Coronary artery (tissue), 2 donors: Measurements from ENCODE around the gene TMEM128.
"Not testable (repeated sequence)": the region's sequence is repeated elsewhere in the genome, so short reads cannot be mapped to it uniquely, and the experiment has no call there.

ENCODE experiments used
- DNase-seq: peaks from one replicate; pipeline ENCODE4 v3.0.0-alpha.2; 2017; ENCODE audit warnings: low spot score
- H3K27ac ChIP-seq, 2 donors: fragments of 200-600 bp; sonication (generic); one replicate each; pipeline ENCODE4 v1.5.1; 2016 to 2019
- H3K4me3 ChIP-seq: fragments of 200-600 bp; sonication (generic); 2 replicates; pipeline ENCODE4 v1.5.1; 2016; ENCODE audit warnings: mild to moderate bottlenecking, moderate library complexity
- CTCF ChIP-seq: fragments of 200-600 bp; sonication (generic); IDR thresholded peaks from one replicate; pipeline ENCODE4 v1.5.1; 2019; ENCODE audit warnings: antibody characterized with exemption

Gene TMEM128

GRCh38 chr4:4269856-4270255 lies 21.8 kb upstream of the TMEM128 start:
- no peak for DNase-seq
- Histone ChIP-seq H3K4me3 (no peak overlapping the region), H3K27ac (no peak overlapping the region)
- TF ChIP-seq CTCF: no peak

GRCh38 chr4:4269331-4269731 lies 21.3 kb upstream of the TMEM128 start:
- Histone ChIP-seq H3K4me3 (no peak overlapping the region), H3K27ac (no peak overlapping the region)
- no peak for TF ChIP-seq CTCF
- DNase-seq: no peak

- no peak for TF ChIP-seq CTCF
- Histone ChIP-seq H3K4me3 (no peak overlapping the region), H3K27ac (no peak overlapping the region)
- DNase-seq: no peak
These were observed 20.8 kb upstream of the TMEM128 start for GRCh38 chr4:4268776-4269175.

- Histone ChIP-seq H3K27ac (no peak overlapping the region), H3K4me3 (no peak overlapping the region)
- DNase-seq: no peak
- TF ChIP-seq CTCF: no peak
These were observed 20.0 kb upstream of the TMEM128 start for GRCh38 chr4:4267981-4268380.

- no peak overlapping the region for H3K27ac ChIP-seq
- H3K4me3 ChIP-seq: no peak overlapping the region
- no peak for DNase-seq
- no peak for TF ChIP-seq CTCF
These were observed 12.2 kb upstream of the TMEM128 start for GRCh38 chr4:4260185-4260751.

- Histone ChIP-seq H3K4me3 (no peak overlapping the region), H3K27ac (no peak overlapping the region)
- no peak for DNase-seq
- TF ChIP-seq CTCF: no peak
These were observed 11.6 kb upstream of the TMEM128 start for GRCh38 chr4:4259484-4260100.

GRCh38 chr4:4257705-4258104 lies 9.7 kb upstream of the TMEM128 start:
- not testable (repeated sequence) for H3K4me3 ChIP-seq, H3K27ac ChIP-seq, DNase-seq
